GM21576 (cell line): ENCODE data around the gene HELZ.
A peak's percentile ranks its signal among the peaks of the same experiment; 100 is the strongest.
"Not testable (repeated sequence)": the region's sequence is repeated elsewhere in the genome, so short reads cannot be mapped to it uniquely, and the experiment has no call there.

Source experiments
- ATAC-seq: cut with Tn5 transposase; IDR thresholded peaks from one replicate; pipeline ENCODE4 v1.9.1; 2021; ENCODE audit warnings: mild to moderate bottlenecking, moderate library complexity; ENCODE audit not compliant: unreplicated experiment

HELZ gene

GRCh38 chr17:67245073-67245693 lies at the start of gene HELZ:
HELZ (minus strand) TSS chr17:67245196; CDS start chr17:67218804, 26,392 bp downstream.
- peak; percentile 42 for ATAC-seq

- ATAC-seq: peak; percentile 84
Measured at GRCh38 chr17:67293251-67294203, 48.5 kb upstream of the HELZ start.

GRCh38 chr17:67290711-67291291 lies 45.8 kb upstream of the HELZ start:
- ATAC-seq: no peak

- no peak for ATAC-seq
Measured at GRCh38 chr17:67290244-67290643, 45.2 kb upstream of the HELZ start.

- no peak for ATAC-seq
Measured at GRCh38 chr17:67289181-67289876, 44.3 kb upstream of the HELZ start.

- ATAC-seq: not testable (repeated sequence)
Measured at GRCh38 chr17:67286826-67287225, 41.8 kb upstream of the HELZ start.

- ATAC-seq: no peak
Measured at GRCh38 chr17:67285360-67285759, 40.4 kb upstream of the HELZ start.

- no peak for ATAC-seq
Measured at GRCh38 chr17:67283731-67284516, 38.9 kb upstream of the HELZ start.

- no peak for ATAC-seq
Measured at GRCh38 chr17:67281743-67282142, 36.7 kb upstream of the HELZ start.

- ATAC-seq: no peak
Measured at GRCh38 chr17:67281053-67281452, 36.1 kb upstream of the HELZ start.

GRCh38 chr17:67280279-67280678 lies 35.3 kb upstream of the HELZ start:
- ATAC-seq: no peak

GRCh38 chr17:67279115-67279514 lies 34.1 kb upstream of the HELZ start:
- no peak for ATAC-seq

GRCh38 chr17:67278363-67278762 lies 33.4 kb upstream of the HELZ start:
- ATAC-seq: no peak

- ATAC-seq: no peak
Measured at GRCh38 chr17:67276075-67276474, 31.1 kb upstream of the HELZ start.

GRCh38 chr17:67274466-67274865 lies 29.5 kb upstream of the HELZ start:
- ATAC-seq: no peak

GRCh38 chr17:67273900-67274299 lies 28.9 kb upstream of the HELZ start:
- ATAC-seq: no peak

- ATAC-seq: no peak
Measured at GRCh38 chr17:67272312-67273047, 27.5 kb upstream of the HELZ start.

GRCh38 chr17:67271187-67271586 lies 26.2 kb upstream of the HELZ start:
- ATAC-seq: not testable (repeated sequence)

GRCh38 chr17:67270416-67270815 lies 25.4 kb upstream of the HELZ start:
- ATAC-seq: no peak

GRCh38 chr17:67266496-67266895 lies 21.5 kb upstream of the HELZ start:
- ATAC-seq: no peak
